ENCODE measurements around the gene USH2A. TPM values are rescaled to one million over a fixed set of nuclear protein-coding genes. Genes with fewer than 3 reads are reported as not detected.

Gene USH2A
- total RNA-seq, 4 donors from 2014 or later: under 0.01 TPM; not detected in 3

GRCh38 chr1:216310776-216311175 is 112.5 kb downstream of the USH2A start:
- DNase-seq: peak; percentile 12
- H3K9me3 ChIP-seq: no peaks in the 10 kb centered on the region
- in situ Hi-C loops (cut with MboI; ENCODE audit: low pct_ligation_motif_present in 1 of 4, low pct_unique_long_range_greater_than_20kb in 1 of 4, low sequenced_read_pairs in 3 of 4): no loop called here

GRCh38 chr1:216306830-216307229 is 116.4 kb downstream of the USH2A start:
- H3K4me1 ChIP-seq: no peaks in the 10 kb centered on the region
- DNase-seq: no peak
- H3K36me3 ChIP-seq: no peaks in the 10 kb centered on the region
- in situ Hi-C loops (cut with MboI; ENCODE audit: low pct_ligation_motif_present in 1 of 4, low pct_unique_long_range_greater_than_20kb in 1 of 4, low sequenced_read_pairs in 3 of 4): no loop called here
- H3K4me3 ChIP-seq: no peak overlapping the region
- H3K27ac ChIP-seq: no peak overlapping the region
- no peaks in the 10 kb centered on the region for H3K27me3 ChIP-seq
- H3K9me3 ChIP-seq: no peaks in the 10 kb centered on the region
- no peak for TF ChIP-seq EP300 (IDR thresholded peaks at IDR 0.05; ENCODE audit: low read depth)
- TF ChIP-seq POLR2A (IDR thresholded peaks at IDR 0.05): no peak
- TF ChIP-seq CTCF (IDR thresholded peaks at IDR 0.05): no peak
- TF ChIP-seq POLR2AphosphoS5 (IDR thresholded peaks at IDR 0.05): no peak
- 77% methylated on average over 4 of the region's 4 CpGs; no CpG with 5 or more reads in 1 of the 2 donors for WGBS, 2 donors (ENCODE audit: low coverage in 1 of 2)
- intact Hi-C loops (cut with DNase I; ENCODE audit: low total_unique reads): no loop called here

More at GRCh38 chr1:216310776-216311175, 112.5 kb downstream of the USH2A start:
- H3K4me1 ChIP-seq: no peaks in the 10 kb centered on the region
- no peak overlapping the region for H3K27ac ChIP-seq
- H3K27me3 ChIP-seq: no peaks in the 10 kb centered on the region
- 7% methylated on average over 4 of the region's 4 CpGs for WGBS, 2 donors (ENCODE audit: low coverage in 1 of 2)
- TF ChIP-seq CTCF (IDR thresholded peaks at IDR 0.05) (peak in 4 of 5 experiments; percentile 16 to 34 (median 20)), EP300 (IDR thresholded peaks at IDR 0.05; ENCODE audit: low read depth) (no peak), POLR2AphosphoS5 (IDR thresholded peaks at IDR 0.05) (no peak), POLR2A (IDR thresholded peaks at IDR 0.05) (no peak)
- H3K36me3 ChIP-seq: no peaks in the 10 kb centered on the region
- H3K4me3 ChIP-seq: no peak overlapping the region
- intact Hi-C loops (cut with DNase I; ENCODE audit: low total_unique reads): no loop called here

- Histone ChIP-seq H3K36me3 (no peaks in the 10 kb centered on the region), H3K4me3 (no peak overlapping the region), H3K9me3 (no peaks in the 10 kb centered on the region), H3K27ac (no peak overlapping the region), H3K4me1 (no peaks in the 10 kb centered on the region), H3K27me3 (no peaks in the 10 kb centered on the region)
- TF ChIP-seq POLR2AphosphoS5 (IDR thresholded peaks at IDR 0.05) (no peak), POLR2A (IDR thresholded peaks at IDR 0.05) (no peak), EP300 (IDR thresholded peaks at IDR 0.05; ENCODE audit: low read depth) (no peak), CTCF (IDR thresholded peaks at IDR 0.05) (no peak)
- intact Hi-C loops (cut with DNase I; ENCODE audit: low total_unique reads) (no loop called here), in situ Hi-C loops (cut with MboI; ENCODE audit: low pct_ligation_motif_present in 1 of 4, low pct_unique_long_range_greater_than_20kb in 1 of 4, low sequenced_read_pairs in 3 of 4) (no loop called here)
- no peak for DNase-seq
Measured at GRCh38 chr1:216303690-216304089, 119.6 kb downstream of the USH2A start.

GRCh38 chr1:216293683-216294082 is 129.6 kb downstream of the USH2A start:
- no peak overlapping the region for H3K4me3 ChIP-seq
- in situ Hi-C loops (cut with MboI; ENCODE audit: low pct_ligation_motif_present in 1 of 4, low pct_unique_long_range_greater_than_20kb in 1 of 4, low sequenced_read_pairs in 3 of 4): no loop called here
- no peaks in the 10 kb centered on the region for H3K4me1 ChIP-seq
- no peaks in the 10 kb centered on the region for H3K27me3 ChIP-seq
- no peaks in the 10 kb centered on the region for H3K36me3 ChIP-seq
- TF ChIP-seq POLR2AphosphoS5 (IDR thresholded peaks at IDR 0.05) (no peak), POLR2A (IDR thresholded peaks at IDR 0.05) (no peak), EP300 (IDR thresholded peaks at IDR 0.05; ENCODE audit: low read depth) (no peak)
- intact Hi-C loops (cut with DNase I; ENCODE audit: low total_unique reads): no loop called here
- H3K27ac ChIP-seq: no peak overlapping the region
- WGBS, 2 donors (ENCODE audit: low coverage in 1 of 2): 53 to 65% methylated on average over 6 of the region's 6 CpGs
- H3K9me3 ChIP-seq: no peaks in the 10 kb centered on the region
- DNase-seq: no peak

- H3K27me3 ChIP-seq: no peaks in the 10 kb centered on the region
- intact Hi-C loops (cut with DNase I; ENCODE audit: low total_unique reads): no loop called here
- H3K27ac ChIP-seq: no peak overlapping the region
- DNase-seq: no peak
- no peaks in the 10 kb centered on the region for H3K36me3 ChIP-seq
- H3K4me3 ChIP-seq: no peak overlapping the region
- no peak for TF ChIP-seq EP300 (IDR thresholded peaks at IDR 0.05; ENCODE audit: low read depth)
- no peak for TF ChIP-seq CTCF (IDR thresholded peaks at IDR 0.05)
- no peaks in the 10 kb centered on the region for H3K4me1 ChIP-seq
- 62 to 83% methylated on average over 3 of the region's 3 CpGs for WGBS, 2 donors (ENCODE audit: low coverage in 1 of 2)
- H3K9me3 ChIP-seq: no peaks in the 10 kb centered on the region
- in situ Hi-C loops (cut with MboI; ENCODE audit: low pct_ligation_motif_present in 1 of 4, low pct_unique_long_range_greater_than_20kb in 1 of 4, low sequenced_read_pairs in 3 of 4): no loop called here
Measured at GRCh38 chr1:216290074-216290473, 133.2 kb downstream of the USH2A start.

All from transverse colon (tissue), 4 donors.